NCI-H1436 (cell line): Measurements from ENCODE around the gene PPM1L.
"Not testable (repeated sequence)": the region's sequence is repeated elsewhere in the genome, so short reads cannot be mapped to it uniquely, and the experiment has no call there.

ENCODE experiments used
- DNase-seq: peaks from one replicate; lab custom pipeline; 2025; lab: John Stamatoyannopoulos, UW

The PPM1L gene

DNA sequence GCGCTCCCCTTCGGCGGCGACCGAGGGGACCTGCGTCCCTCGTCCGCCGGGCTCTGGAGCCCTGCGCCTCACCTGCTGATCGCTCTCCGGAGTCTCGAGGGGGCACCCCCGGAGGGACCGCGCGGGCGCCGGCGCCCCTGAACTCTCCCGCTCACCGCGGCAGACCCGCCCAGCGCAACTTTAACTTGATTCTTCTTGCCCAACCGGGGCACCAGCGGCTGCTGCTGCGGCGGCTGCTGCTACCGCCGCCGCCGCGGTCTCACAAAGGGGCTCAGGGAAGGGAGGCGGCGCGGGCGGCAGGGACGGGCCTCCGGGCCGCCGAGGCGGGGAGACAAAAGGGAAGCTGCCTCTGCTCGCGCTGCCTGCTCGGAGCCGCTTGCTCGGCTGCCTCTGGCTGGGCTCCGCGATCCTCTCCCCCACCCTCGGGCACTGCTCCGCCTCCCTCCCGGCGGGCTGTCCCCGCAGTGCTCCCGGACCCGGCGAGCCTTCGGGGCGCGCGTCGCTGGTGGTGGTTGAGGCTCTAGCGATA lies at the start of gene PPM1L:
Gene PPM1L (plus strand): TSS at position 456 of the 529 bp plus-strand sequence.
- DNase-seq = peak; percentile 56

DNA sequence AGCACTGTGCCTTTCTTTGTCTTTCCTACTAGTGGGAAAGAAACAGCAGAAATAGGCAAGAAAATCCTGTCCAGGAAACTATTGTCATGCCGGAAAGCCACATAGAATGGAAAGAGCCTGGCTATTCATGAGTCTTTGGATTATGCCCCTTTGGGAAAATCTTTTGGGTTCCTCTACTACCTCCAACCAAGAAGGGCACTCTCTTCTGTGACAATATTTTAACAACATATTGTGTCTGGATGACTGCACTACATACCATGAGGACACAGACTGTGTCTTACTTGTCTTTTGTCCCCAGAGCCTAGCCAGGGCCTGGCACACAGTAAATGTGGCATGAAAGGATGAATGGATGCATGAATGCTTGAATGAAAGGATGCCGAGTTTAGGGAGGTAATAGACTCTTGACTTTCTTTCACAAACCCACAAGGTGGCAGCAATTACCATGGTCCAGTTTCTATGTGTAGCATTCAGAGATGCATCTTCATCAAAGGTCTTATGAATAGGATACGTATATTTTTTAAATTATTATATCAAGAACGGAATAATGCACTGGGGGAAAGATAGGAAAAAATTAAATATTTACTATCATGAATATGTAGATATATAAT lies 48.7 kb upstream of the PPM1L start:
- DNase-seq = peak; percentile 64

DNA sequence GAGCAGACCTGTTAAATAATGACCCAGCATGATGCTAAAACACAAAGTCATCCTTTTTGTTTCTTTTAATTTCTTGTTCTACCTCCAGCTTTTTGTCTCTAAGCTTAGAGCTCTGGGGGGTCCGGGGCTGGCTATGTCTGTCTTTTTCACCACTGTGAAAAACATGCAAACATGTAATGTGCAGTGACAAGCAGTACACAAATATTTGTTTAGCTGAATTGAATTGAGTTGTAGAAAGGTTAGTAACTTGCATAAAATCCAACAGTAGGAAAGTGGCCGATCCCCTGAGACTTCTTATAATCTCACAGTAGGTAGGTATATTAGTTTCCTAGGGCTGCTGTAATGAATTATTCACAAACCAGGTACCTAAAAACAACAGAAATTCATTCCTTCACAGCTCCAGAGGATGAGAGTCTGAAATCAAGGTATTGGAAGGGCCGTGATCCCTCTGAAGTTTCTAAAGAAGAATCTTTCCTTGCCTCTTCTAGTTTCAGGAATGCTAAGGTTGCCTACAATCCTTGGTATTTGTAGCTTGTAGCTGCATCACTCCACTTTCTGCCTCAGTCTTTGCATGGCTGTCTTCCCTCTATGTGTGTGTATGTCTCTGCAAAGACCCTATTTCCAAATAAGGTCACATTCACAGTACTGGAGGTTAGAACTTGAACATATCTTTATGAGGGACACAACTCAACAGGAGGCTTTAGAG lies 46.4 kb upstream of the PPM1L start:
- DNase-seq = no peak

DNA sequence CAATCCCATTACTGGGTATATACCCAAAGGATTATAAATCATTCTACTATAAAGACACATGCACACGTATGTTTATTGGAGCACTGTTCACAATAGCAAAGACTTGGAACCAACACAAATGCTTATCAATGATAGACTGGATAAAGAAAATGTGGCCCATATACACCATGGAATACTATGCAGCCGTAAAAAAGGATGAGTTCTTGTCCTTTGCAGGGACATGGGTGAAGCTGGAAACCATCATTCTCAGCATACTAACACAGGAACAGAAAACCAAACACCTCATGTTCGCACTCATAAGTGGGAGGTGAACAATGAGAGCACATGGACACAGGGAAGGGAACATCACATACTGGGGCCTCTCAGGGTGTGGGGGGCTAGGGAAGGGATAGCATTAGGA lies 42.9 kb upstream of the PPM1L start:
- not testable (repeated sequence) for DNase-seq

DNA sequence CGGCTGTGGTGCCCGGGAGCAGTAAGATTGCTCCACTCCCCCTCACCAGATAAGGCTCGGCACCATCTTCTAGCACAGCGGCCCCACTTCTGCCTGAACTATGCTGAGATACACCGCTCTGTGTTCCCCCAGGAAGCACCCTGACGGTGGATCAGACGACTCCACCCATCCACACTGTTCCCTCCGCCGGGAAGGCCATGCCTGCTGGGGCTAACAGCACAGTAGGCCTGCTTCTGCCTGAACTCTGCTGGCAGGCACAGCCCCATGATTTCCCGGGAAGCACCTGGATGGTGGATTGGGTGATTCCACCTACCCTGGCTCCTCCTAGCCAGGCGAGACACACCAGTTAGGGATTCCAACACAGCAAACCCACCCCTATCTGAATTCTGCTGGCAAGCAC lies 36.3 kb upstream of the PPM1L start:
- no peak for DNase-seq

DNA sequence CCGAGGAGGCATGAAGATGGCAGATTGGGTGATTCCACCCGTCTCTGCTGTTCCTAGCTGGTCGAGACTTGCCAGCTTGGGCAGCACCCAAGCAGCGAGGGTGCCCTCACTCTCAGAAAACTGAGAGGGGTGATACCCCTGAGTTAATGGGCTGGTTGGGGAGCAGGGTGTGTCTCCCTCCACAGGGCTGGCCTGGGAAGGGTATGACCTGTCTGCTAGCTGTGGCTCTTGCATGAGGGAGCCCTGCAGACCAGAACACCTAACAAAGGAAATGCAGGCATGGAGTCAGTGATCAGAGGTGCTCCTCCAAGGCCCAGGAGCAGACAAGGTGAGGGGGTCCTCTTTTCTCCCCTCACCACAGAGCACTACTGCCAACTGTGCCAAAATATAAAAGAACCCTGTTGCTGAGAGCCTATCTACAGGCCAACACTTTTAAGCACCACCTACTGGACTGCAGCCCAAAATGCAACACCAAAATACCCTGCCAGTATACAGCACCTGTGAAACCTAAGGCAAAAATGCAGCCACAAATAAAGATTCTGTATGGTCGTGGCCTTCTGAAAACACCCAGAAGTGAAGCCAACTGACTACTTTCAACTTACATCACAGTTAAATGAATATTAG lies 35.8 kb upstream of the PPM1L start:
- no peak for DNase-seq

DNA sequence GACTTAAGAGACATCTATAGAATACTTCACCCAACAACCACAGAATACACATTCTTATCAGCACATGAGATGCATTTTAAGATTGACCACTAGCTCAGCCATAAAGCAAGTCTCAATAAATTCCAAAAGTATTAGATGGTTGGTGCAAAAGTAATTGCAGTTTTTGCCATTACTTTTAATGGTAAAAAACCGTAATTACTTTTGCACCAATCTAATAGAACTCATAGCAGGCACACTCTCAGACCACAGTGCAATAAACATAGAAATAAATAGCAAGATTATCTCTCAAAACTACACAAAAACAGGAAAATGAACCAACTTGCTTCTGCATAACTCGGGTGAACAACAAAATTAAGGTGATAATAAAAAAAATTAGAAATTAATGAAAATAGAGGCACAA lies 33.7 kb upstream of the PPM1L start:
- DNase-seq = no peak

DNA sequence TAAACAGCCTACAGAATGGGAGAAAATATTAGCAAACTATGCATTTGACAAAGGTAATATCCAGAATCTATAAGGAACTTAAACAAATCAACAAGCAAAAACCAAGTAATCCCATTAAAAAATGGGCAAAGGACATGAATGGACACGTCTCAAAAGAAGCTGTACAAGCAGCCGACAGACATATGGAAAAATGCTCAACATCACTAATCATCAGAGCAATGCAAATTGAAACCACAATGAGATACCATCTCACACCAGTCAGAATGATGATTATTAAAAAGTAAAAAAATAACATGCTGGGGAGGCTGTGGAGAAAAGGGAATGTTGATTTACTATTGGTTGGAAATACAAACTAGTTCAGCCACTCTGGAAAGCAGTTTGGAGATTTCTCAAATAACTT lies 30.7 kb upstream of the PPM1L start:
- DNase-seq = no peak

DNA sequence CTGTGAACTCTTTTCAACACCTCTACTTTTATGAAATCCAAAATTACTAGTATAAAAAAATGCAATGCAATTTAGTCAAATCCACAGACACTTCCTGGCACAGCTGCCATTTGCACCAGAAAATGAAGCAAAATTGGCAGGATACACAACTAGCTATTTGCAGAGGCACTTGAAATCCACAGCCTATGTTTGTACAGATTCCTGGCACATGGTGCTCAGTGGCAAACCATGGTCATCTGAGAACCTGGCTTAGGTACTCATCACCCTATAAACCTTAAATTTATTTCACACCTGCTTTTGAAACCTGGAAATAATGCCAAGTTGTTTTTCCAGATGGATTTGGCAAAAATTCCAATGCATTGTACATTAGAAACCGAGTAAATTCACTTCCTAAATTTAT lies 20.2 kb upstream of the PPM1L start:
- no peak for DNase-seq

DNA sequence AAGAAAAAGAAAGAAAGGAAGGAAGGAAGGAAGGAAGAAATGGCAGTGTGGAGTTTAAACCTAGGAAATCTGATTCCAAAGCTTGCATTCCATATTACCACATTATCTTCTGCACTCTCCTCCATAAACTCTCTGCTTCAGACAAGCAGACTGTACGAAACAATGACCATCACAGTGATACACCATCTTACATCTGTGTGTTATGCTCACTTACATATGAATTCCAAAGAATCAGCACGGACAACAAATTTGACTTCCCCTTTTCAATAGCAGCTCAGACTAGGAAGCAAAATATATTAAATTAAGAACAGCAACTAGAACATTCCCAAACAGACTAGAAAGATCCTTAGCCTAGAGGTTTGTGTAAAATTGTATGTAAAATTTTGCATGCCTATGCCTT lies 18.0 kb upstream of the PPM1L start:
- no peak for DNase-seq

DNA sequence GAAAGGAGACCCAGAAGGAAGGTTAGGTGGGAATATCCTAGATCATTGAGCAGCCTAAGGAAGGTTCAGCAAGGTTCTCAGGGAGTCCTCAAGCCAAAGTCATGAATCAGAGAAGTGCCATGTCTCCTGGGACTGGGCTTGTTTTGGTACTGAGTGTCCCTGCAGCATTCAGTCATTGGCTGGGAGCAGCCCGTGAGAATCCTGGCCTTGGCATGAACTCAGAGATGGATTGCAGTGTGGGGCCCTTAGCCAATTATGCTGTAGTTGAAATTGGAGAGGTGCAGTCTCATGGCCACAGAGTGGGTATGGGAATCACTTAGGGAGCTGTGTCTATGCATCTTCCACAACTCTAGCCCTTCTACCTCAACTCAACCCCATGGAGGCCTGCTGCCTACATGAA lies 17.0 kb upstream of the PPM1L start:
- peak; percentile 18 for DNase-seq

DNA sequence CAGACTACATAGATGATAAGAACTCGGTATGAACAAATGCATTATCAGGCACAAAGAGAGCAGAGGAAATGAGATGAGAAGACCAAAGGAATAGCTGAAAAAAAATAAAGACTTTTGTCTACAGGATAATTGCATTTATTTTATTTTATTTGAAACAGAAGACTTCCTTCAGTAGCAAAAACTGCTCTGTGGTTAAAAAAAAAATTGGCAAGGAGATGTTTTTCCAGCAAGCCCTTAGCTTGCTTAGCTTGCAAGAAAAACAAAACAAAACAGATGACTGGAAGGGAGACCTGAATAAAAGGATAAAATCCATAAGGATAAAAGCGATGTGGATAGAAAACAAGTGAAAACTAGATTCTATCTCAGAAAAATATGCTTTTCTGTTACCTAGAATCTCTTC lies 9.1 kb upstream of the PPM1L start:
- DNase-seq = no peak

DNA sequence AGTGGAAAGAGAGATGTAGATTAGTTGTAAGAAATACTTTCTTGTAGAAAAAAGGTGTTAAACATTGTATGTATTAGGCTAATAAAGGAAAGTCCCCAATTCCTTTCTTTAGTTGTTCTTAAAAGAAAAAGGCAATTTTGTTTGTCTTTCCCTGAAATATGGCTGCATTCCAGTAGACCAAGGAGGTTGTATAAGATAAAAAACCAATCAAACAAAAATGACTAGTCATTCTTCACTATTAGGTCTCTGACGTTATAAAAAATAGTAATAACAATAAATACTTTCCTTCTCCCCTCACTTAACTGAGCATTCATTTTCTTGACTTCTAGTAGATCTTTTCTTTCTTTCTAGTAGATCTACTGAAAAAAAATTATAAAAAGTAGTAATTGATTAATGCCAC lies 8.6 kb upstream of the PPM1L start:
- no peak for DNase-seq

DNA sequence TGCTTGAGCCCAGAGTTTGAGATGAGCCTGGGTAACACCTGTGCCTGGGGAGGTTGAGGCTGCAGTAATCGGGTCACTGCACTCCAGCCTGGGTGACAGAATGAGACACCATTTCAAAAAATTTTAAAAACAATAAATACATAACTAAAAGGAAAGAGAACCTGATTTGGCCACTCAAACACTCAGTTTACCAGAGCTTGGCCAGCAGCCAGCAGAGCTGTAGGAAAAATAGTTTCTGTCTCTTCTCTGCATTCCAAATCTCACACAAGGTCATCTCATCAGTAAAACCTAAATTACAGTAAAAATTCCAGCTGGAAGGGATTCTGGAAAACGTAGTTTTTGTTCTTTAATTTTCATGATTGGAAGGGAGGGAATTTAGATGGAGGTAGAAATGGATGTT lies 7.8 kb upstream of the PPM1L start:
- DNase-seq = no peak

DNA sequence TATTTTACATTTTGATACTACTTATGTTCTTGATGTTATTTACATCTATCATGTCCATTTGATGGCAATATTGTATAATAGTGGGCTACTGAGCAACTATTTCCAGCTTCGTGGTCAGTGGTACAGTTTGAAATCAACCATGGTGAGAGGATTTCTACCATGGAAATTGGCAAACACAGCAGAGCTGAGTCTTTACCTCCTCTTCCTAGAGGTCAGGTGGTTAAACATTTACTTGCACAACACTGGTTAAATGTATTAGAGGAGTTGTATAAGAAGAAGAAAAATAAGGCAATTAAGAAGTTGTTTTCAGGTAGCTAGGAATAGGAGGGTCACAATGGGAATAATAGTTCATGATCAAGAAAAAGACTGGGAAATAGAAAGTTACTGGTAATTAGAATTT lies 7.2 kb upstream of the PPM1L start:
- DNase-seq = no peak

DNA sequence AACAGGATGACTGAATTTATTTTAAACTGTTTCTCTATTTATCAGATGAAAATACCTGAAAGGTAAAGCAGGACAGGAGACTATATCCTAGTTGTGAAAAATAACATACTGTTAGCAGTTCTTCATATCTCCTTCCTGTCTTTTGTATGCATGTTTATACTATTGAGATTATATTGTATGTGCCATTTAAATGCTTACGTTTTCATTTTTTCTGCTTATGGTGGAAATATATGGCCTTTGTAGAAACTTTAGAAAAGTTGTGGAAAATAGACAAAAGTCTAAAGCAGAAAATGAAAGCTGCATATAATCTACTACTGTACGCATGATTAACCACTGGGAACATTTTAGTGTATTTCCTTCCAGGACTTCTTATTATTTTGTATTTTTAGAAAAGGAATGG lies 2.1 kb upstream of the PPM1L start:
- DNase-seq = no peak

DNA sequence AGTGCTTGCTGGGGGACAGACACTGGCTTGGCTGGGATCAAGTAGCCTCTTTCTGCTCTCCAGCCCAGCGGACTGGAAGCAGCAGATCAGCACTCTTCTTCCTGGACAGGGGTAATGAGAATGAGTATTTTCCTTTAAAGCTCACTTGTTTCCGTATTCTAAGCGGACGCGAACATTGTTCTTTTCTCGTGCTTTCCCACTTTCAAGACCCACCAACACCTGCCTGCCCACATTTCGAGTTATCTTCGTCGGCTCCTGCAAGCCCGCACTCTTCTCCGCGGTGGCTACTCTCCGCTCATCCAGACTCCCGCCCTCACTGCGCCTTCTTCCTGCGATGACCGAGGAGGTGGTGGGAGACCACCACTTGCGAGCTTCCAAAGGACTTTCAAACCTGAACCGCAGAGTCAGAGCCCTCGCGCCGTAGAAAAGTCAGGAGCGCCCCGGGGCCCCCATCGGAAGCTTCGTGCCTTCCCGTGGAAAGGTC lies 1.6 kb upstream of the PPM1L start:
- peak; percentile 30 for DNase-seq

DNA sequence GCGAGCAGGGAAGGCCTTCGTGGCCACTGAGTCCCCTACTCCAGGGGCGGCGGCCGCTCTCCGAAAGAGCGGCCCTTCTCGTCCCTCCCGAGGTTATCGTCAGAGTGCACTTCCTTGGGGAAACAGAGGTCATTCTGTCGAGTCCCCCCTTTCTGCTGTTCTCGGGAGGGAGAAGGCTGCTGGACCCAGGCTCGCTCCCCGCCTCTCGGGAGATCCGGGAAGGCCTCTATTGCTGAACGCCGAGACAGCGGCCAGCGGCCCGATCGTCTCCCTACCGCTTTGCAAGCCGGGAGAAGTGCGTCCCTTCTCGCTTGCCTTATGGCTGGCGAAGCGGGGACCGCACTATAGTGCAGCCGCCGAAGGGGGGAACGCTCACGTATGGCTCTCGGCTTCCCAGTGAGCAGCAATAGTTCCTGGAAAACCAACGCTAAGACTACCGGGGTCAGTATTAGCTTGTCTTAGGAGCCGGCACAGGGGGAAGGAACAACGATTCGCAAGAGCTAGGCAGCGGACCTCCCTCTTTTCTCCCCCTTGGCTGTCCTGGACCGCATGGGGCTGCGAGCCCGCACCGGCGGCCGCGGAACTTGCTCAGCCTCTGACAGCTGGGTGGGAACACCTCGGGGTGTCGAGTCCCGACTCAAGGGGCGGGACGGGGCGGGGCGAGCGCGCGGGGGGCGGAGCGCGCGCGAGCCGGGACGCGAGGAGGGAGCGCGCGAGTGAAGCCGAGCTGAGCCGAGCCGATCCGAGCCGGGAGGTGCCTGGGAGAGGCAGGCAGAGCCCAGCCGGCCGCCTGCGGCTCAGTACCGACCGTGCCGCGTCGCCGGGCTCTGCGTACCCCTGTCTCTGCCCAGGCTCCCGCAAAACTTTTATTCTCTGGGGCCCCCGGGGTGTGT lies 930 bp upstream of the PPM1L start:
- DNase-seq = peak; percentile 92

DNA sequence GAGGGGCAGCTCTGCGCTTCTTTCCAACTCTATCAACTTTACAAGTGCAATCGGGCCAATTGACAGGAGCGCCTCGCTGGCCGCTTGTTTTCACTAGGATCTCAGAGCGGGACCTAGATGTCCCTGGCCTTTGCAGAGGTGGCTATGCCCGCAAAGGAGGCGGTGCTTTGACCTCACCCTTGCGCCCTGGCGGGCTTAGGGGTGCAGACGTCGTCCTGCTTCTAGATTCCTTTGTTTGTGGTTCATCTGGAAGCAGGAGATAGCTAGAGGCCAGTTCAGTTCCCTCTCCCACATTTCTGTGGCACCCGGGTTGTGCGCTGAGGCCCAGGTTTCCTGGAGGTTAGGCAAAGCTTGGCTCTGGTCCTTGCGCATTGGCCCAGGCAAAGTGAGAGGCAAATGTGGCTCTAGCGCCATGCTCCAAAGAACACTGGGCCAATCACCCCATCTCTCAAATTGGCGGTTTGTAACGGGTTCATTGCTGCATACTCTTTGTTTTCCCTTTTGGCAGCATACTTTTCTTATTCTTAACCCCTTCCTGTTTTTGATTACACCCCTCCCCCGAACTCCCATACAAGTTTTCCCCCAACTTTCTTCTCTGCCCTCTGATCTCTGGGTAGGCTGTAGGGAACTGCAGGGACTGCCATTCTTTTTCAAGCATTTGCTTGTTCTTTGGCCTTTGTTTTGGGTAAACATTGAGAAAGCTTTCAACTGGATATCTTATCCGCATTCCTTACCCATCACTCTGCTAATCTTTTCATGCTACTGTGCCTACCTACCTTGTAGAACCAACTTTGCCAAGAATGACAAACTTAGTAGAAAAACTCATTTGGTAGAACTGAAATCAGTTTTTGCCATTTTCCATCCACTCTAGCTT lies 1.4 kb downstream of the PPM1L start:
- DNase-seq = no peak

DNA sequence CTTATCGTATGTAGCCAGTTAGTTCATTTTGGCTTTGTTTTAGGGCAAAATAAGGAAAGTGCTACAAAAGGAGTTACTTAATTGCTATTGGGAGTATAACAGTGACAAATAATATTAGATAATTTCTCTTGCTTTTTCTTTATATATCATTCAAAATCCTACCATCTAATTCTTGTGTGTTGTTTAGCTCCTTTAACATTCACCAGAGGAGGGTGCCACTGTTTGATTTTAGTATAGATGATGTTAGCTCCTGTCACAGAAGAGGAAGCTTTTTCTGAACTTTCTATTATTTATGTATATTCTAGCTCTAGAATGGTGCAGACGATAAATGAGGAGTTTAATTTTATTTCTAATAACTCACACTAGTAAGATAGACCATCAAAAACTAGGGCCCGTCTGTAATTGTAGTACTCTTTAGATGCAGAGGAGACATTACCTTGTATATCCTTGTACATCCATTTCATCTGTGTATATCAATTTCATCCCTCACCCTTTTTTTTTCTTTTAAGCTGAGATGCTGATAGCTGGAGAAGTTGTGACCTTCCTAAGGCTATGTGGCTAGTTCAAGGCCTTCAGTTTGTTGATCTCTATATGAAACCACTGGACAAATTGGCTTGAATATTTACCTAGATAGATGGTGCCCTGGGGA lies 3.0 kb downstream of the PPM1L start:
- no peak for DNase-seq

DNA sequence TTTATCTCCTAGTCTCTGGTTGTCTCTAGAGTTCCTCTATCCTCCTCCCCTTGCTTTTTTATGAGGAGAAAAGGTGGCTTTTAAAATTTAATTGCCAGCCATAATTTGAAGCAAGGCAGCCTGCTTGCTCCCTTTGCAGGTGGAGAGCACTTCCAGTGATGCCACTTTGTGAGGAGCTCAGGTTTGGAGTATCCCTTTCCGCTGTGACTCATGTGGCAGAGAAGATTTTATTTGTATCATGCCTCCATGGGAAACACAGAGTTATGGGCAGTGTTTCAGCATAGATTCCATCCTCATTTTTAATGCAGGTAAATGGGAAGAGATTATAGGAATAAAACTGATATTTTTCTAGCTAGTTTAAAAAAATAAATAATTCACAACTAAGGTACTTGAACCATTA lies 7.0 kb downstream of the PPM1L start:
- DNase-seq = no peak
